GM18870 (cell line): ENCODE data around the gene IL17RA.

Experiments used
- ATAC-seq: cut with Tn5 transposase; IDR thresholded peaks from one replicate; pipeline ENCODE4 v1.9.1; 2021; ENCODE audit warnings: moderate library complexity; ENCODE audit not compliant: unreplicated experiment

The IL17RA gene

GRCh38 chr22:17083255-17083654, 1.5 kb upstream of the IL17RA start:
- no peak for ATAC-seq

GRCh38 chr22:17083811-17084441, 874 bp upstream of the IL17RA start:
- no peak for ATAC-seq

- ATAC-seq, result no peak
Observed at GRCh38 chr22:17085277-17086181, 729 bp downstream of the IL17RA start.

- ATAC-seq, result no peak
Observed at GRCh38 chr22:17086296-17086695, 1.5 kb downstream of the IL17RA start.

GRCh38 chr22:17086788-17087497, 2.1 kb downstream of the IL17RA start:
- ATAC-seq, result no peak

GRCh38 chr22:17087498-17088131, 2.8 kb downstream of the IL17RA start:
- peak; percentile 46 for ATAC-seq

- ATAC-seq, result no peak
Observed at GRCh38 chr22:17090550-17090949, 5.8 kb downstream of the IL17RA start.

- ATAC-seq, result no peak
Observed at GRCh38 chr22:17091851-17092250, 7.1 kb downstream of the IL17RA start.

GRCh38 chr22:17093081-17093480, 8.3 kb downstream of the IL17RA start:
- no peak for ATAC-seq

GRCh38 chr22:17095538-17095937, 10.7 kb downstream of the IL17RA start:
- ATAC-seq, result no peak

- ATAC-seq, result no peak
Observed at GRCh38 chr22:17096071-17096470, 11.3 kb downstream of the IL17RA start.

GRCh38 chr22:17097062-17097461, 12.3 kb downstream of the IL17RA start:
- no peak for ATAC-seq

- no peak for ATAC-seq
Observed at GRCh38 chr22:17097701-17098100, 12.9 kb downstream of the IL17RA start.

GRCh38 chr22:17098379-17098819, 13.6 kb downstream of the IL17RA start:
- no peak for ATAC-seq

- ATAC-seq, result no peak
Observed at GRCh38 chr22:17100621-17101020, 15.8 kb downstream of the IL17RA start.

GRCh38 chr22:17101475-17102296, 16.9 kb downstream of the IL17RA start:
- ATAC-seq, result no peak

- ATAC-seq, result no peak
Observed at GRCh38 chr22:17102297-17102667, 17.5 kb downstream of the IL17RA start.

GRCh38 chr22:17103351-17103750, 18.6 kb downstream of the IL17RA start:
- ATAC-seq, result no peak

GRCh38 chr22:17104336-17104935, 19.6 kb downstream of the IL17RA start:
- no peak for ATAC-seq
